Uterus (tissue), 4 donors: ENCODE data around the gene M1AP. TPM values are rescaled to one million over a fixed set of nuclear protein-coding genes. Genes with fewer than 3 reads are reported as not detected.

Experiments
- DNase-seq, 2 donors: peaks; one replicate each; pipeline ENCODE4 v3.0.0-alpha.2; 2019 to 2020
- H3K27ac ChIP-seq, 2 donors: fragments of 200-600 bp; sonication (generic); 1 replicate in 1 of 2; 2 replicates in 1 of 2; pipeline ENCODE4 v1.5.1; 2016 to 2018
- H3K27me3 ChIP-seq, 2 donors: fragments of 200-600 bp; sonication (generic); one replicate each; pipeline ENCODE4 v1.5.1; 2018 to 2019; ENCODE audit warnings: control low read depth in 1 of 2
- H3K36me3 ChIP-seq, 2 donors: fragments of 200-600 bp; sonication (generic); one replicate each; pipeline ENCODE4 v1.5.1; 2019; ENCODE audit warnings: control low read depth in 1 of 2
- H3K4me1 ChIP-seq, 2 donors: fragments of 200-600 bp; sonication (generic); one replicate each; pipeline ENCODE4 v1.5.1; 2018 to 2019; ENCODE audit warnings: control low read depth in 1 of 2
- H3K4me3 ChIP-seq, 2 donors: fragments of 200-600 bp; sonication (generic); 1 replicate in 1 of 2; 2 replicates in 1 of 2; pipeline ENCODE4 v1.5.1; 2018 to 2019; ENCODE audit warnings: mild to moderate bottlenecking in 1 of 2
- H3K9me3 ChIP-seq, 2 donors: fragments of 200-600 bp; sonication (generic); one replicate each; pipeline ENCODE4 v1.5.1; 2019; ENCODE audit warnings: control low read depth in 1 of 2
- POLR2A ChIP-seq, 2 donors: fragments of 450-650 bp; IDR thresholded peaks; one replicate each; pipeline ENCODE4 v1.6.1; 2016; ENCODE audit warnings: antibody characterized with exemption in 2 of 2, mild to moderate bottlenecking in 1 of 2, moderate library complexity in 1 of 2
- intact Hi-C: fragments of 100-400 bp; cut with DNase I; formaldehyde crosslinking; loops from one replicate; pipeline ENCODE4 v1.15.1; 2023; ENCODE audit warnings: low total_unique reads
- total RNA-seq, 4 donors: library from RNA; depleted of rRNA in 3 of 4; stranded (reverse); fragments of >200 nt in 3 of 4; gene quantifications; one replicate each; pipeline versions ENCODE4 v1.1.0 to v1.2.4, GENCODE V29; 2014 to 2023
- TF ChIP-seq, protein P1 (sequence below), 4 experiments: fragments of 200-600 bp in 2 of 4; fragments of 450-650 bp in 2 of 4; sonication (generic) in 2 of 4; IDR thresholded peaks; one replicate each; pipeline ENCODE4 v1.5.1; 2016 to 2019; ENCODE audit warnings: antibody characterized with exemption in 4 of 4, mild to moderate bottlenecking in 2 of 4, moderate library complexity in 1 of 4
- donor health status: DM: yes; HTN: yes; CAD: no.

M1AP gene
- total RNA-seq, 4 donors from 2014 or later: 0.49 to 0.76 TPM; not detected in 2

DNA sequence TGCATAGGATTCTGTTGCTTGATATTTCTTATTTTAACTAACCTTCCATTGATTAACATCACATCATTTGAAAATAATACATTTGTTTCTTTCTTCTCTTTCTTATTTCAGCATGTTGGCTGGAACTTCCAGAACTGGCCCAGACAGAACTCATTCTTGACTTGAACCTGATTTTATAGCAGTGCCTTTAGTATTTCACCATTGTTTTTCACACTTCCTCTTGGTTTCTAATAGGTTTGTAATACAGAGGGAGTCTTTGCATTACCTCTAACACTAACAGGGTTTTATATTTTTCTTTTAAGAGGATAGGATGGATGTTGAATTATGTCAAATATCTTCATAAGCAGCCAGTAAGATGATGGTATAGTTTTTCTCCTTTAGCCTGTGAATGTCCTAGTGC is 45.1 kb upstream of the M1AP start:
- Histone ChIP-seq H3K36me3 (no peaks in the 10 kb centered on the region), H3K27ac (no peak overlapping the region), H3K4me3 (no peak overlapping the region), H3K4me1 (no peaks in the 10 kb centered on the region), H3K9me3 (no peaks in the 10 kb centered on the region), H3K27me3 (no peaks in the 10 kb centered on the region)
- no peak for DNase-seq
- no peak for TF ChIP-seq POLR2A (IDR thresholded peaks at IDR 0.05)
- TF ChIP-seq, protein P1, sequence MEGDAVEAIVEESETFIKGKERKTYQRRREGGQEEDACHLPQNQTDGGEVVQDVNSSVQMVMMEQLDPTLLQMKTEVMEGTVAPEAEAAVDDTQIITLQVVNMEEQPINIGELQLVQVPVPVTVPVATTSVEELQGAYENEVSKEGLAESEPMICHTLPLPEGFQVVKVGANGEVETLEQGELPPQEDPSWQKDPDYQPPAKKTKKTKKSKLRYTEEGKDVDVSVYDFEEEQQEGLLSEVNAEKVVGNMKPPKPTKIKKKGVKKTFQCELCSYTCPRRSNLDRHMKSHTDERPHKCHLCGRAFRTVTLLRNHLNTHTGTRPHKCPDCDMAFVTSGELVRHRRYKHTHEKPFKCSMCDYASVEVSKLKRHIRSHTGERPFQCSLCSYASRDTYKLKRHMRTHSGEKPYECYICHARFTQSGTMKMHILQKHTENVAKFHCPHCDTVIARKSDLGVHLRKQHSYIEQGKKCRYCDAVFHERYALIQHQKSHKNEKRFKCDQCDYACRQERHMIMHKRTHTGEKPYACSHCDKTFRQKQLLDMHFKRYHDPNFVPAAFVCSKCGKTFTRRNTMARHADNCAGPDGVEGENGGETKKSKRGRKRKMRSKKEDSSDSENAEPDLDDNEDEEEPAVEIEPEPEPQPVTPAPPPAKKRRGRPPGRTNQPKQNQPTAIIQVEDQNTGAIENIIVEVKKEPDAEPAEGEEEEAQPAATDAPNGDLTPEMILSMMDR (IDR thresholded peaks at IDR 0.05): no peak
- intact Hi-C loops: no loop called here

DNA sequence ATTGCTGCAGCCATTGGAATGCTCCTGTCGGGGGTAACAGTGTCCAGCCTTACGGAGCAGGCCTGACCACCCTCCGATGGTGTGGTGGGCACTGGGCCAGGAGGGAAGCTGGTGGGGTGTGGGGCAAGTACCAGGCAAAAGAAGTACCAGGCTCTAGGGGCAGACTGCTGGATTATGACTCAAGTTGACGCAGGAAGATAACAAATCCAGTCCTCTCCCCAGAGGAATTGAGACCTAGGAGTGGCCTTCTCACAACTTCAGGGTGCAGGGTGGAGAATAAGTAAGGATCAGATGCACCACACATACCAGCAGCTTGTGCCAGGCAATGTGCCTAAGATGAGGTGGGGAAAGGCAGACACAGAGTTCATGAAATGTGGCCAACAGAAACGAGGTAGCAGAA is 43.8 kb upstream of the M1AP start:
- DNase-seq: no peak
- Histone ChIP-seq H3K36me3 (no peaks in the 10 kb centered on the region), H3K4me1 (no peaks in the 10 kb centered on the region), H3K4me3 (no peak overlapping the region), H3K9me3 (no peaks in the 10 kb centered on the region), H3K27me3 (no peaks in the 10 kb centered on the region), H3K27ac (no peak overlapping the region)
- no peak for TF ChIP-seq POLR2A (IDR thresholded peaks at IDR 0.05)
- TF ChIP-seq, protein P1 (IDR thresholded peaks at IDR 0.05): no peak
- intact Hi-C loops: no loop called here

DNA sequence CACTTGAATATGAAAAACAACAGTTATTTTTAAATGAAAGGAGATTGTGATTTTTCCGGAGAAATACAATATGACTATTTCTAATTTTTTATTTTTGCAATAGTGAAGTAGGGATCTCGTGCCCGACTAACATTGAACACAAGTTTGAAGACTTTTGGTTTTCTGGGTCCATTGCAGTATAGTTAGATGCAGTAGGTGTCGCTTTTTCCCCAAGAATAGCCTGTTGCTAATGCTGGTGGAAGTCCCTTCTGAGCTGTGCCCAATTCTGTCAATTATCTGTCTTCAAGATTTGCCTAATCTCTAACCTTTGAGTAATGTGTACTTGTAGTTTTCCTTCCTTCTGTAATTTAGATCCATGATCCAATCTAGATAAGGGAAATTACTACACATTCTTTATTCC is 42.4 kb upstream of the M1AP start:
- TF ChIP-seq, protein P1 (IDR thresholded peaks at IDR 0.05): peak in 3 of 4 experiments; percentile 7 to 48 (median 33)
- no peak for TF ChIP-seq POLR2A (IDR thresholded peaks at IDR 0.05)
- H3K9me3 ChIP-seq: no peaks in the 10 kb centered on the region
- H3K4me3 ChIP-seq: no peak overlapping the region
- intact Hi-C loops: no loop called here
- no peak for DNase-seq
- H3K36me3 ChIP-seq: no peaks in the 10 kb centered on the region
- no peaks in the 10 kb centered on the region for H3K4me1 ChIP-seq
- no peaks in the 10 kb centered on the region for H3K27me3 ChIP-seq
- H3K27ac ChIP-seq: no peak overlapping the region

DNA sequence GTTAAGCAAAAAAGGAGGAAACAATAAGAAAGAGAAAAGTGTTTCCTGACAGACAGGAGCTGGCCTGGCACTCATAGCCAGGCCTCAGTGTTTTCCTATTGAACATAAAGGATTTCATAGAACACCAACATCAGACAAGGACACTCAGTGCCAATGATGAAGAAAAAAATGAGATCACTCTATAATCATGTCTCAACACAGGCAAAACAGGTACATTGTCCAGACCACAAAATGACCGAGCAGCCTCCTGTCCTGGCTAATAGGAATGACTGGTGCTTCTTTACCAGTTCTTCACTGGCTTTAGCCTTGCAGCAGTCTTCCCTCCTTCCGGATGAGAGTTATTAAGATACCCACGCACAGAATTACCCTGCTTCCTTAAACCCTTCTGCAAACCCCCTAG is 41.5 kb upstream of the M1AP start:
- Histone ChIP-seq H3K4me1 (no peaks in the 10 kb centered on the region), H3K27me3 (no peaks in the 10 kb centered on the region), H3K9me3 (no peaks in the 10 kb centered on the region), H3K4me3 (no peak overlapping the region), H3K27ac (no peak overlapping the region), H3K36me3 (no peaks in the 10 kb centered on the region)
- intact Hi-C loops: no loop called here
- TF ChIP-seq, protein P1 (IDR thresholded peaks at IDR 0.05): no peak
- TF ChIP-seq POLR2A (IDR thresholded peaks at IDR 0.05): no peak
- no peak for DNase-seq

DNA sequence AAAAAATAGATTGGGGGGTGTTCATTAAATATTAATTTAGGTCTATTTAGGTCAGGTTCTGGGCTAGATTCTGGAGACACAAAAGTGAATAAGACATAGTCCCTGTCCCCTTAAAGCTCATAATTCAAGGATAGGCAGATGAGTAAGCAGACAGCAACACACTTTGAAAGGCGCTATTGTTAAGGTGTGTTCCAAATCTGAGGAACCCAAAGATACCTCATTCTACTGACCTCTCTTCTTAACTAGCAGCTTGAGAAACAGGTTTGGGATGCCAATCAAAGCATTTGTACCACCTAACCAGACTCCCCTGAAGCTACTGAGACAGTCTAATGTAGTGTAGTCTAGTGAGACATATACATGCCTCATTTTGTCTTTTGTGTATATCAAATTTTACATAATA is 40.8 kb upstream of the M1AP start:
- TF ChIP-seq POLR2A (IDR thresholded peaks at IDR 0.05): no peak
- TF ChIP-seq, protein P1 (IDR thresholded peaks at IDR 0.05): no peak
- Histone ChIP-seq H3K4me1 (no peaks in the 10 kb centered on the region), H3K36me3 (no peaks in the 10 kb centered on the region), H3K4me3 (no peak overlapping the region), H3K27ac (no peak overlapping the region), H3K9me3 (no peaks in the 10 kb centered on the region), H3K27me3 (no peaks in the 10 kb centered on the region)
- intact Hi-C loops: no loop called here
- no peak for DNase-seq
